ENCODE data around the gene LRCOL1. TPM values are rescaled to one million over a fixed set of nuclear protein-coding genes. Genes with fewer than 3 reads are reported as not detected.

LRCOL1 gene
- total and polyA plus RNA-seq, 8 donors = 0.60 TPM; not detected in 7

DNA sequence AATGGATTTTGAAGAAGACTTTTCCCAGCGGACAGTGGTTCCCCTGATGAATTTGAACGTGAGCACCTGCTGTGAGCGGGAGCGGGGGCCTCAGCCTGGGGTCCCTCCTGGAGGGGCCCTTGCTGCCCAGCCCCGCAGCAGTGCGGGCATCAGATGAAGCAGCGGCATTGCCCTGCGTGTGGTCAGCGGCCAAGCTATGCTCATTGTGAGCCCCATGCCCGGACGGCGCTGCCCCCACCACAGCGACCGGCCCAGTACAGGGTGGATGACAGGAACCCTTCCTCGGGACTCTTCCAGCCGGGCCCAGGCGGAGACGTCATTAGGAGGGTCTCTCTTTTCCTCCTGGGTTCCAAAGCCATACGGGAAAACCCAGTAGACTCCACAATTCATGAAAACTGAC lies 3.5 kb downstream of the LRCOL1 start:
- Histone ChIP-seq H3K36me3 (no peaks in the 10 kb centered on the region), H3K27me3 (peaks cover 7 to 99% (median 74%) of the 10 kb centered on the region in 3 donors), H3K4me1 (peaks cover 0 to 28% (median 13%) of the 10 kb centered on the region in 4 donors), H3K4me3 (no peak overlapping the region), H3K27ac (no peak overlapping the region), H3K9me3 (peaks cover 0 to 13% (median 7%) of the 10 kb centered on the region in 4 donors)
- no peak for DNase-seq
- TF ChIP-seq POLR2AphosphoS5 (IDR thresholded peaks at IDR 0.05) (no peak), POLR2A (IDR thresholded peaks at IDR 0.05) (no peak)
- intact Hi-C loops (cut with DNase I; ENCODE audit: low total_unique reads) = no loop called here
- WGBS, 5 donors = 82 to 88% (median 87%) methylated on average over 16 to 19 of the region's 19 CpGs

- 57 to 74% (median 67%) methylated on average over 16 of the region's 16 CpGs for WGBS, 5 donors
- Histone ChIP-seq H3K4me1 (peaks cover 0 to 28% (median 13%) of the 10 kb centered on the region in 4 donors), H3K9me3 (peaks cover 0 to 9% (median 3%) of the 10 kb centered on the region in 4 donors), H3K27ac (no peak overlapping the region), H3K4me3 (no peak overlapping the region), H3K36me3 (no peaks in the 10 kb centered on the region), H3K27me3 (peaks cover 7 to 98% (median 76%) of the 10 kb centered on the region in 3 donors)
- TF ChIP-seq POLR2AphosphoS5 (IDR thresholded peaks at IDR 0.05) (no peak), CTCF (IDR thresholded peaks at IDR 0.05) (no peak), EP300 (IDR thresholded peaks at IDR 0.05) (no peak), POLR2A (IDR thresholded peaks at IDR 0.05) (no peak)
- no peak for DNase-seq
- intact Hi-C loops (cut with DNase I; ENCODE audit: low total_unique reads) = no loop called here
Observed at GRCh38 chr12:132606466-132606865, 3.9 kb downstream of the LRCOL1 start.

- peaks cover 7 to 98% (median 76%) of the 10 kb centered on the region in 3 donors for H3K27me3 ChIP-seq
- peaks cover 0 to 30% (median 15%) of the 10 kb centered on the region in 4 donors for H3K4me1 ChIP-seq
- no peak for DNase-seq
- no peaks in the 10 kb centered on the region for H3K36me3 ChIP-seq
- WGBS, 5 donors = 76 to 84% (median 82%) methylated on average over 14 to 18 of the region's 18 CpGs
- TF ChIP-seq CTCF (IDR thresholded peaks at IDR 0.05) (no peak), POLR2A (IDR thresholded peaks at IDR 0.05) (no peak), POLR2AphosphoS5 (IDR thresholded peaks at IDR 0.05) (no peak), EP300 (IDR thresholded peaks at IDR 0.05) (no peak)
- intact Hi-C loops (cut with DNase I; ENCODE audit: low total_unique reads) = no loop called here
- no peak overlapping the region for H3K27ac ChIP-seq
- H3K9me3 ChIP-seq = peaks cover 0 to 3% (median 0%) of the 10 kb centered on the region in 4 donors
- H3K4me3 ChIP-seq = no peak overlapping the region
Observed at GRCh38 chr12:132605892-132606291, 4.5 kb downstream of the LRCOL1 start.

- Histone ChIP-seq H3K9me3 (no peaks in the 10 kb centered on the region), H3K4me1 (peaks cover 0 to 34% (median 20%) of the 10 kb centered on the region in 4 donors), H3K4me3 (peak overlapping the region in 1 of 4 donors; percentile 36), H3K27me3 (peaks cover 7 to 95% (median 70%) of the 10 kb centered on the region in 3 donors), H3K27ac (no peak overlapping the region), H3K36me3 (no peaks in the 10 kb centered on the region)
- no peak for DNase-seq
- WGBS, 5 donors = 64 to 74% (median 69%) methylated on average over 12 to 16 of the region's 16 CpGs
- TF ChIP-seq POLR2A (IDR thresholded peaks at IDR 0.05) = no peak
- no peak for TF ChIP-seq POLR2AphosphoS5 (IDR thresholded peaks at IDR 0.05)
- TF ChIP-seq EP300 (IDR thresholded peaks at IDR 0.05) = no peak
- TF ChIP-seq CTCF (IDR thresholded peaks at IDR 0.05) = no peak
- intact Hi-C loops (cut with DNase I; ENCODE audit: low total_unique reads) = no loop called here
Observed at GRCh38 chr12:132604668-132605441, 5.5 kb downstream of the LRCOL1 start.

Measured in stomach (tissue), 9 donors.